DLD1 (cell line): ENCODE data around the gene C2CD4C.
"Not testable (repeated sequence)": the region's sequence is repeated elsewhere in the genome, so short reads cannot be mapped to it uniquely, and the experiment has no call there.

Source experiments
- in situ Hi-C: cut with HindIII; loops from 2 replicates; pipeline ENCODE4 v1.10.0; 2017; ENCODE audit warnings: low sequenced_read_pairs

Gene C2CD4C

GRCh38 chr19:418761-419671 is 10.1 kb upstream of the C2CD4C start:
- in situ Hi-C loops: no loop called here

DNA sequence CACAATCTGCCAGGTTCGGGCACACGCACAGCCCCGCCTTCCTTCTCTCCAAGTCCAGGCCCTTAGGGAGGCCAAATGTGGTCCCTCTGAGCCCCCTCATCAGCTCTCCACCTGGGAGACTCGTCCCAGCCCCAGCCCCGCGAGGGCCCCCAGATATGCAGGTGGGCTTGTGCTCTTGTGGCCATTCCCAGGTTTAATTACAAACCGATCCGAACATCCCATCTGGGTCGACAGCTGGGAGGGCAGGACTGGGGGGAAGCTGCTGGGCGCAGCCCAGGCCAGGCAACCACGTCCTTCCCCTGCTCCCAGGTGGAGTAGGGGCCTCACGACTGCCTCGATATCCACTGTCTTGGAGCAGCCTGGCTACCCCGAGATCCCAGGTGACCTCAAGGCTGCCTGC is 7.5 kb upstream of the C2CD4C start:
- in situ Hi-C loops: no loop called here

DNA sequence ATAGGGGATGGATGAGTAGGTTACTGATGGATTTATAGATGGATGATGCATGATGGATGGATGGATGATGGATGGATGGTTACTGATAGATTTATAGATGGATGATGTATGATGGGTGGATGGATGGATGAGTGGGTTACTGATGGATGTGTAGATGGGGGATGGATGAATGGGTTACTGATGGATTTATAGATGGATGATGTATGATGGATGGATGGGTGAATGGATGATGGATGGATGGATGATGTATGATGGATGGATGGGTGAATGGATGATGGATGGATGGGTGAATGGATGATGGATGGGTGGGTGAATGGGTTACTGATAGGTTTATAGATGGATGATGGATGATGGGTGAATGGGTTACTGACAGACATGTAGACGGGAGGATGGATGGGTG is 6.3 kb upstream of the C2CD4C start:
- in situ Hi-C loops: no loop called here

GRCh38 chr19:413756-414420 is 4.9 kb upstream of the C2CD4C start:
- in situ Hi-C loops: no loop called here

- in situ Hi-C loops: no loop called here
These were observed 3.7 kb upstream of the C2CD4C start for GRCh38 chr19:412356-413355.

DNA sequence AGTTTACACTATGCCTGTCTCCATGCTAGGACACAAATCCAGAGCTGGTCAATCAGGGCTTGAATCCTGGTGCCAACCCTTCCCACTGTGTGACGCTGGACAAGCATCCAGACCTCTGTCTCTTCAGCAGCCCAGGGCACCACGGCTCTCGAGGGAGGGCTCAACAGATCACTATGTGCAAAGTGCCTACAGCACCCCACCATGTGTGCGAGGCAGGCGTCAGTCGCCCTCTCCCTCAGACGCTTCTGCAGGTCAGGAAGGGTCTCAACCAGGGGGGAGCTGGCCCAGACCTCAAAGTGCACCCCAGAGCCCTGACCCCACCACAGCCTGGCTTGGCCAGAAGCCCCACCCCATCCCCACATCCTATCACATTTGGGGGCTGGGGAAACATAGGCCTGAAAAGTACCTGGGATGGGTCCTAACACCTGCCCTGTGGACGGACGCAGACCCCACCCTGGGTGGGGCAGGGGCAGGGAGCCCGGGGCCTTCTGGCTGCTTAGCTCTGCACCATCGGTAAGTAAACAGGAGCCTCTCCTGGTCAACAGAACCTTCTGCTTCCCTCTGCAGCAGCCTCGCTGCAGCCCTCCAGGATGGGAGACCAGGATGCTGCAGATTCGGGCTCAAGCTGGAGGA is 2.9 kb upstream of the C2CD4C start:
- in situ Hi-C loops: no loop called here

- in situ Hi-C loops: not testable (repeated sequence)
These were observed 2.3 kb upstream of the C2CD4C start for GRCh38 chr19:411121-411722.

DNA sequence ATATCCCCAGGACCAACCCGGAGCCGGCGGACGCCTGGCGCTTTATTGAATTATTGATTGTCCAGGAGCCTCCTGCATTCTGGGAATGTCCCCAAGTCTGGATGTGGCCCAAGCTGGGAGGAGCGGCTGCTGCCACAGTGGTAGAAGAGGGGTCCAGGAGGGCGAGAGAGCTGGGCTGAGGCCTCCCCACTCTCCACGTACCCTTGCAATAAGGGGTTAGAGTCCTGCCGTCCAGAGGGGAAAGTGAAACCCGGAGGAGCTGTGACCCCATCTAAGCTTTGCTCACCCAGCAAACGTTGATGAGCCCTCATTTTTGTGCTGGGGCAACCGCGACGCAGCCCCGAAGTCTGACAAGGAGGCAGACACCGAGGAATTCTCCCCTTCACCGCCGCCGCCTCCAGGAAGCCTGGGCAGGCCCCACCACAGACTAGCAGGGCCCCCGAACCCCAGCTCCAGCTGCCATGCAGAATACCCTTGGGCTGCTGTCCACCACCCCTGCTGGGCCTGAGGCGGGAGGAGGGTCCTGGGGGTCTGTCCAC is 1.4 kb upstream of the C2CD4C start:
- in situ Hi-C loops: no loop called here

- in situ Hi-C loops: no loop called here
These were observed 732 bp upstream of the C2CD4C start for GRCh38 chr19:409516-410242.

DNA sequence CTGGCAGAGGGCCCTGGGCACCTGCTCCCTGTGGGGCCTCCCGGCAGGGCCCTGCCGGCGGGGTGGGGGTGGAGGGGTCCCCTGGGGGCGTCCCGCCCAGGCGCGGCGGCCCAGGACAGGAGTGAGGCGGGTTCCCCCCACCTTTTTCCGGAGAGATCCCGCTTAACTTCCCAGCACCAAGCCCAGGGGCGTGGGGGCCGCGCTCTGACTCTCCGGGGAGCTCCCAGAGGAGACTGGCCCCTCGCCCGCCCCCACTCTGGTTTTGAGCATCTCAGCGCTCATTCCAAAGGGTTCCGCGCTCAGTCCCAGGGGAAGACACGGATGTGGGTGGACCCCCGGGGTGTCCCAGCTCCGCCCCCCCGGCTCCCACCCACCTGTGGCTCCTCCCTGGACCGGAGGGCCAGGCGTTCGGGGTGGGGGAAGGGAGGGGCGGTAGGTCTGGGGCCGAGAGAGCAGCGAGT is 476 bp downstream of the C2CD4C start:
- in situ Hi-C loops: no loop called here

DNA sequence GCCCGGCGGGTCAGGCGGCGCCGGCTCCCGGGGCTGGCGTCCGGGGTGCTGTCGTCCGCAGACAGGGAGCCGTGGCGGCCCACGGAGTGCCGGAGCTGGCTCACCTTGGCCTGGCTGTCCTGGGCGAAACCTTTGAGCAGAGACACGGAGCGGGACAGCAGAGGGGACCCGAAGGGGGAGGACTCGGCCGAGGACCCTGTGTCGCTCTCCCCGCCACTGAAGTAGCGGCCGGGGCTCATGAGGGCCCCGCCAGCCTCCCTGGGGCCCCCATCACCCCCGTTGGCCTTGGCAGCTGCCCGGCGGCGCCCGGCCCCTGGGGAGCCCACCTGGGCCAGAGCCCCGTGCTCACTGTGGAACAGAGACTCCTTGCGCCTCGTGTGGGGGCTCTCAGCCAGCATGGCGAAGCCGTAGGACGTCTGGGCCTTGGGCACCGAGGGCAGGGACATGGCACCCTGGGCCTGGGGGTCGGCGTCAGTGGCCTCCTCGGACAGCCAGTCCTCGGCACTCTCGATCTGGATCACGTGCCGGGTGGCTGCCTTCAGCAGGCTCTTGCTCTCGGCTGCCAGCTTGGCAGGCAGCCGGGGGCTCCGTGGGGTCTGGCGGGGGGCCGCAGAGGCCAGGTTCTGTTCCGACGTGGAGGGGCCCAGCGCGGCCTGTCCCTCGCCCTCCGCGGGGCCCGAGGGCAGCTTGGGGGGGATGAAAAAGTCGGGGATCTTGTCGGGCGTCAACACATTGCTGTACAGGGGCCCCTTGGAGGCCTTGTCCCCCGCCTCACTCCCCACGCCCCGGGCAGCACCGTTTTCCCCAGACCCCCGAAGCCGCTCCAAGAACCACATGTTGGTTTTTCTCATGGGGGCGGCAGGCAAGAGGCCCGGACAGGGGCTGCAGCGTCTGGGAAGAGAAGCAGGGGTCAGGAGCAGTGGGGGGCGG is 1.2 kb downstream of the C2CD4C start:
- in situ Hi-C loops: no loop called here

DNA sequence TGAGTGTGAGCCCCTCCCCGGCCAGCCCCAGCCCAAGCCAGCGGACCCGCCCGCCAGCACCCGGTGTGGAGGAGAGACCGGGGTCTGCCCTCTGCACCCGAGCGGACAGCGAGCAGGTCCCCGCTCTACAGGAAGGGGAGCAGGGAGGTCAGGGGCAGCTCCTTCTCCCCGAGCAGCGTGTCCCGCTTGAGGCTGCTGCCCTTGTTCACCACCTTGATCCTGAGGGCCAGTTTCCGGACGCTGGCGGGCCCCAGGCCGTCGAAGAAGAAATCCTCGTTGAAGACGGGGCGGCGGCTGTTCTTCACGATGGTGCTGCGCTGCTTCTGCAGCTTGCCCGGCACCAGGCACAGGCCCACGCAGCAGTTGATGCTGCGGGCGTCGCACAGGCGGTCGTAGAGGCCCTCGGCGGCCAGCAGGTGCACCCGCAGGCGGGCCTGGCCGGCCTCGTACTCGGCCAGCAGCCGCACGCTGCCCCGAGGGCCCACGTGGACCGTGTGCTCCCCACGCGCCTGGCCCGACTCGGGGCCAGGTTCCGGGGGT is 1.9 kb downstream of the C2CD4C start:
- in situ Hi-C loops: no loop called here

- in situ Hi-C loops: no loop called here
These were observed 2.7 kb downstream of the C2CD4C start for GRCh38 chr19:406135-406781.

GRCh38 chr19:405121-405965 is 3.6 kb downstream of the C2CD4C start:
- in situ Hi-C loops: no loop called here

DNA sequence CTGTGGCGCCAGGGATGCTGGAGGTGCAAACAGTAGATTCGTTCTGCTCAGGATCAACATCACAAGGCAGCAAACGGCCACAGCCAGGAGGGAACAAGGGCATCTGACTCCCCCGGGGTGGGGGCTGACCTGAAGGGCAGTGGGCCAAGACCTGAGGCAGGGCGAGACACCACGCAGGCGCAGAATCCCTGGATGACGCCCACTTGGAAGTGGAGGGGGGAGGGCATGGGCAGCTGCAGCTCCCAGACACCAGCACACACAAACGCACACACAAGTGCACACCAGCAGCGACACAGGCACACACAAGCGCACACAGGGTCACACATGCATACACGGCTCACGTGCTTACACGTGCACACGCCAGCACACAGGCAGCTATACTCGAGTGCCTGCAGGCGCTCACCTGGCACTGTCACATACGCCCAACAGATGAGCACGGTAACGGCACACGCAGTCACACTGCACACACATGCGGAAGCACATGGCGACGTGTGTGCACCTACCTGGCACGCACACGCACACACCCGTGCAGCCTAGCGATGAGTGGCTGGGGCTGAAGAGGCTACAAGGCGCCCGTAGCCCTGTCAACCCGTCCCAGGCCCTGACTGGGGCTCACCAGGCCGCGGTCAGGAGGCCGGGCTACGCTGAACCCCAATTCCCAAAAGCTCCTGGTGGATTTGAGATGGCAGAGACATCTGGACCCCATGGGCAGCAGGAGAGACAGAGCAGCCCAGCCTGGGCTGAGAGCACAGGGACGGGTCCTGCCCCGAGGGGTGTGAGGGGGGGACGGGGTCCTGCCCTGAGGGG is 5.5 kb downstream of the C2CD4C start:
- in situ Hi-C loops: no loop called here

DNA sequence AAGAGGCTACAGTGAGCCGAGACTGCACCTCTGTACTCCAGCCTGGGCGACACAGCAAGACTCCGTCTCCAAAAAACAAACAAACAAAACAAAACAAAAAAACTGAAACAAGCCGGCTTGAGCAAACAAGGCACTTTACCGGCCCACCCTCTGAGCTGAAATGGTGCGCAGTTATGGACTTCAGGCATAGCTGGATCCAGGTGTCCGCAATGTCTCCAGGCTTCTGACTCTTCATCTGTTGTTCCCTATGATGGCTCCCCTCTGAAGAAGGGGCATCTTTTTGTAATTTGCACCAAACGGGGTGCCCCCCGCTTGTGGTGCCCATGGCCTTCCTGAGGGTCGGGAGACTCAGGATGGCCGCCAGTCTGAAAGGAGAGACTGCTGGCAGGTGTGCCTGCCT is 6.2 kb downstream of the C2CD4C start:
- in situ Hi-C loops: no loop called here
